Measurements from ENCODE around the gene PLXND1.

PLXND1 gene

DNA sequence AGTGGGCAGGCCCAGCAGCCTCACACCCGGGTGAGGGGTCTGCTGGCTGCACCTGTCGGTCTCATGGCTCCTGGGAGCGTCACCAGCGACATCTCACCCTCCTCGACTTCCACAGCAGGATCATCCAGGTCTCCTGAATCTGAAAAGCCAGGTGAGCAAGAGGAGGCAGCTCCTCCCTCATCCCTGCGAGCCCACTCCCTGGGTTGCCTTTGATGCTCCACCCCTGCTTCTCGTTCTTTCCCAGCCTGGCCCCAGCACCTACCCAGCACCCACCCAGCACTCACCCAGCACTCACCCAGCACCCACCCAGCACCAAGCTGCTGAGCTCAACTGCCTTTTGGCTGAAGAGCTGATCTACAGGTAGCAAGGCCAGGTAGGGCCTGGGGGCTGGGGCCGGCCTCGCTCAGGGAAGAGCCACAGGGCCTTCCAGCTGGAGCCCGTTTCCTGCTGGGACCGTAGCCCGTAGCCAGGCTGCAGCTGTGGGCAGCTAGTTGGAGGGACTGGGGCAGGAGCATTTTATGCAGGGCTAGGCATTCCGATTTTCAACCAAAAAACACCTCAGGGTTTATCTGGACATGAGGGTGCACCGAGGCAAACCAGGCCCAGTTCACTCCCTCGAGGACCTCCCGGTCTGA, 63.2 kb downstream of the PLXND1 start, which contains the start of gene H1-8:
Gene H1-8, plus strand, starts transcription at position 20 of the 635 bp plus-strand sequence. Its CDS starts 44 bp downstream, at position 64.
- TF ChIP-seq, protein P1, sequence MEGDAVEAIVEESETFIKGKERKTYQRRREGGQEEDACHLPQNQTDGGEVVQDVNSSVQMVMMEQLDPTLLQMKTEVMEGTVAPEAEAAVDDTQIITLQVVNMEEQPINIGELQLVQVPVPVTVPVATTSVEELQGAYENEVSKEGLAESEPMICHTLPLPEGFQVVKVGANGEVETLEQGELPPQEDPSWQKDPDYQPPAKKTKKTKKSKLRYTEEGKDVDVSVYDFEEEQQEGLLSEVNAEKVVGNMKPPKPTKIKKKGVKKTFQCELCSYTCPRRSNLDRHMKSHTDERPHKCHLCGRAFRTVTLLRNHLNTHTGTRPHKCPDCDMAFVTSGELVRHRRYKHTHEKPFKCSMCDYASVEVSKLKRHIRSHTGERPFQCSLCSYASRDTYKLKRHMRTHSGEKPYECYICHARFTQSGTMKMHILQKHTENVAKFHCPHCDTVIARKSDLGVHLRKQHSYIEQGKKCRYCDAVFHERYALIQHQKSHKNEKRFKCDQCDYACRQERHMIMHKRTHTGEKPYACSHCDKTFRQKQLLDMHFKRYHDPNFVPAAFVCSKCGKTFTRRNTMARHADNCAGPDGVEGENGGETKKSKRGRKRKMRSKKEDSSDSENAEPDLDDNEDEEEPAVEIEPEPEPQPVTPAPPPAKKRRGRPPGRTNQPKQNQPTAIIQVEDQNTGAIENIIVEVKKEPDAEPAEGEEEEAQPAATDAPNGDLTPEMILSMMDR (IDR thresholded peaks at IDR 0.05): no peak
- Histone ChIP-seq H3K27ac (no peak within 1 kb of the TSS), H3K4me1 (no peaks in the 10 kb centered on the region), H3K4me3 (no peak within 1 kb of the TSS), H3K36me3 (no peaks in the 10 kb centered on the region), H3K27me3 (no peaks in the 10 kb centered on the region), H3K9me3 (no peaks in the 10 kb centered on the region)
- intact Hi-C loops (cut with DNase I; ENCODE audit: low total_unique reads): no loop called here
- no peak for DNase-seq

DNA sequence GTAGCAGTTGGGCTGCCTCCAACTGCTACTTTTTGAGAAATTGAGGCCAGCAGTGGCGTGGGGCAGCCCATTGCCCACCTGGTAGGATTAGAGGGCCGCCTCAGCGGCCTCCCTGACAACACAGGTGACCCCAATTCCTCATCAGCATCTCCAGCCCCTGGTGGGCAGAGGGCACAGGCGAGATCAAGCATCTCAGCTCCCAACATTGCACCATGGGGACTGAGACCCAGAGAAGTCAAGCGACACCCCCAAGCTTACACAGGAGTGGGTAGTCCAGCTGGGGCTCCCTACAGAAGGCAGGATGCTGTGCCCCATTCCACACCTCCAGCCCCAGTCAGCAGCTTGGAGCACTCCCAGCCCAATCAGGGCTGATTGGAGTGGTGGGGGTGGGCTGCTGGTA, 63.7 kb downstream of the PLXND1 start:
- Histone ChIP-seq H3K36me3 (no peaks in the 10 kb centered on the region), H3K27me3 (no peaks in the 10 kb centered on the region), H3K4me1 (no peaks in the 10 kb centered on the region), H3K4me3 (no peak overlapping the region), H3K27ac (no peak overlapping the region), H3K9me3 (no peaks in the 10 kb centered on the region)
- TF ChIP-seq, protein P1 (IDR thresholded peaks at IDR 0.05): no peak
- intact Hi-C loops (cut with DNase I; ENCODE audit: low total_unique reads): no loop called here
- DNase-seq: no peak

DNA sequence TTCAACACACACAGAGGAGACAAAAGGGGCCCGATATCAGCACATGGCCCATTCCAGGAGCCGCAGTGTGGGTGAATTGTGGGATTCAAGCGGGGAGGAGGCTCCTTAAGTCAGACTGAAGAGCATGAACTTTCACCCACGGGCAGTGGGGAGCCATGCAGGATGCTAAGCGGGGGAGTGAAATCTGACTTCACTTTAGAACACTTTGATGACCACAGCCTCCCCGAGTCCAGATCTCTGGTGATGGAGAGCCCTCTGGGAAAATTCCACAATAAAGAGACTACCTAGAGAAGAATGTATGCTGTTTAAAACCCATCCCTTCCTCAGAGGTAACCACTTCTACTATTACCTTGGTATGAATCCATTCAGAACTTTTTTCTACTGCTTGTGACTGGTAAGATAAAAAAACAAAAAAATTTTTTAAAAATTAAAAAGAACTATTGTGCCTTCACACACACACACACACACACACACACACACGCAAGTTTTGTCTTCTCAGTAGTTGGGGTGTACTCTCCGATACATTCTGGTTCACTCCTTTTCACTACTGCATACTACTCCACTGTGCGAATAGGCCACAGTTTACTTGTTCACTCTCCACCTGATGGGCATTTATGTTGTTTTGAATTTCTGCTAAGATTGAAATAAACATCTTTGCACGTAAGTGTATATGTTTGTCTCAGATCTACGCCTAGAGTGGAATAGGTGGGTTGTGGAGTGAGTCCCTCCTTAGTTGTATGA, 65.5 kb downstream of the PLXND1 start:
- intact Hi-C loops (cut with DNase I; ENCODE audit: low total_unique reads): no loop called here
- Histone ChIP-seq H3K27ac (no peak overlapping the region), H3K27me3 (no peaks in the 10 kb centered on the region), H3K36me3 (no peaks in the 10 kb centered on the region), H3K4me3 (no peak overlapping the region), H3K4me1 (peaks cover 0 to 5% (median 0%) of the 10 kb centered on the region in 4 donors), H3K9me3 (no peaks in the 10 kb centered on the region)
- no peak for DNase-seq
- TF ChIP-seq, protein P1 (IDR thresholded peaks at IDR 0.05): no peak

DNA sequence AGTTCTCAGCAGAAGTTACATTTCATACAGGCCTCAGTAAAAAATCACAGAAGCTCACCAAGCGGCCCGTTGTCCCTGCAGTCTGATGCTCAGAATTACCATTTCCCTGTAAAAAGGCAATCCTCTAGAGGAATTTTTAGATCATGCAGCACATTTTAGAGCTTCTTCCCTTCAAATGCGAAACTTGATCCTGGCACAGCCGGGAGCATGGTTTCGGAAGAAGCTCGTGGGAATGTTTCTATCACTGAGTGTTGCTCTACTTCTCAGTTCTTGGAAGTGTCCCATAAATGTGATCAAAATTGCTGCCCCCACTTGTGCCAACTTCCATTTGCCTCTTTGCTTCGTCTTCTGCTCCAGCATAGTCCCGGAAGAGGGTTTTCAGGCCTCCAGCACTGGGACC, 67.3 kb downstream of the PLXND1 start:
- intact Hi-C loops (cut with DNase I; ENCODE audit: low total_unique reads): no loop called here
- no peaks in the 10 kb centered on the region for H3K36me3 ChIP-seq
- no peak for DNase-seq
- H3K9me3 ChIP-seq: no peaks in the 10 kb centered on the region
- no peaks in the 10 kb centered on the region for H3K27me3 ChIP-seq
- no peak overlapping the region for H3K27ac ChIP-seq
- H3K4me1 ChIP-seq: peaks cover 0 to 16% (median 1%) of the 10 kb centered on the region in 4 donors
- TF ChIP-seq, protein P1 (IDR thresholded peaks at IDR 0.05): no peak
- H3K4me3 ChIP-seq: no peak overlapping the region

DNA sequence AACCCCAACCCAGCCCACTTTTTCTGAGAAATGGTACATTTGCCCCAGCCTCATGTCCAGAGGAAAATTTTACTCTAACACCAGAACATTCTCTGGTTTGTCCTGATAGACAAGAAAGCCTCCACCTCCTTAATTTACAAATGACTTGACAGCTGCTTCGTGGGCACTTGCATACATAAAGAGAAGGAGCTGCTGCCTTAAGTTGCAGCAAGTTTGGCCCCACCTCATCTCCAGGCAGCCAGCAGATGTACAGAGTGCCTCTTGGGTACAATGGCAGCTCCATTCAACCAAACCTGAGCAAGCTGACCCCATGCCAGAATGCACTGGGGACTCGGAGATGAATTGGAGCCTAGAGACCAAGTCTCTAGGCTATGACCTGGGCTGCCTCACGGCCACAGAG, 69.7 kb downstream of the PLXND1 start:
- Histone ChIP-seq H3K9me3 (no peaks in the 10 kb centered on the region), H3K4me3 (no peak overlapping the region), H3K27ac (no peak overlapping the region), H3K4me1 (peaks cover 0 to 16% (median 1%) of the 10 kb centered on the region in 4 donors), H3K36me3 (no peaks in the 10 kb centered on the region), H3K27me3 (no peaks in the 10 kb centered on the region)
- TF ChIP-seq, protein P1 (IDR thresholded peaks at IDR 0.05): no peak
- intact Hi-C loops (cut with DNase I; ENCODE audit: low total_unique reads): no loop called here
- DNase-seq: no peak
